ENCODE measurements around the gene GLB1L3.

The GLB1L3 gene

DNA sequence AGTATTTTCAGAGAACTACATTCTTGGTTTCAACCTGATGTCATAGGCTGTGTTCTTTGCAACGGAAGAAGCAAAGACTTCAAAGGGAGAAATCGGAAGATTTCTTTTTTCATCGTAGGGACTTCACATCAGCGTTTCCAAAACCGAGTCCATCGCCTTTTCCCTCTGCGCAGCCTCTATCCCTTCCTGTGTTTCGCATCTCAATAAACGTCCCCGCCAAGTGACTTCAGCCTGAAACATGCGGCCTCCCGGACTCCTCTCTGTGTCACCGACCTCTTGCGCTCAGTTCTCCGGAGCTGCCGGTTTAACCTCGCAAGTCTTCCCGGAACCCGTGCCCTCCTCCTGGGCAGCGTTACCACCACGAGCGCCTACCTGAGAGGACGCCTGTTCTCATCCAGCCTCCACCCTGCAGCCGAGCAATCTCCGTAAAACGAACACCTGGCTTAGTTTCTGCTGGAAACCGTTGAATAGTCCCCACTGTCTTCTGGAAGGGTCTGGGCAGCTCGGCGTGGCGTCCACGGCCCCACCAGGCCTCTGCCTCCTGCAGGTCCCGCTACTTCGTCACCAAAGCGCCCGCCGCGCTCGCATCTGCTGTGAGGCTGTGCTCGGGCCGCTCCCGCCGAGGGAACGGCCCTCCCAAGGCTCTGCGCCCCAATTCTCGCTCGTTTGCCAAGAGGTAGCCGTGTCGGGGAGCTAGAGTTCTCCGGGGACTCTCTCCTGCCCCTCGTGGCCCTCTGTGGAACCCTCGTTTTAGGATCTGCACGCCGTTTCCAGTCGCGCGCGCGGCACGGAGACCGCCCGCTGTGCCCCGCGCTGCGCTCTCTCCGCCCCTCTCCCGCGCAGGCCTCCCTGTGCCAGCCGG is at the start of gene GLB1L3:
Gene GLB1L3, plus strand, starts transcription at position 846 of the 862 bp plus-strand sequence. CDS start 362 bp downstream, outside the sequence.
- peak; percentile 78 to 84 for DNase-seq

DNA sequence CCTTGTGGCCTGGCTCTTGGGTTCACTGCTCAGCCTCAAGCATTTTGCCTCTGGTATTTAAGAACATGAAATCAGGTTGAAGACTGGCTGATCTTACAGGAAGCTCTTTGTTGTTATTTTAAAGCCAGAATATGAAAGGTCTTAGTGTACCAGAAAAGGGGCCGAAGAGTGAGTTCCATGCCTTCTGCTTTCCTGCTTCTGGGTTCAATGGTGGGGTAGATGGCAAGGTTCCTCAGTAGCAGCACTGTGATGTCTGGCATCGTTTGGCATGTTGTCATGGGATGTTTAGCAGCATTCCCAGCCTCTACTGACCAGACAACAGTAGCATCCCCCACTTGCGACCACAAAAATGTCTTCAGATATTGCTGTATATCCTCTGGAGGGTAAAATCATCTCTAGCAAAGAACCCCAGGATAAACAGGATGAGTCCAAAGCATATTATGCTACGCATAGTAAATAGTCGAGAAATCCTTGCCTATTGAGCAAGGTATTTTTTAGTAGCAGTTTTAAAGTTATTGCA is 49.3 kb upstream of the GLB1L3 start:
- no peak for DNase-seq

DNA sequence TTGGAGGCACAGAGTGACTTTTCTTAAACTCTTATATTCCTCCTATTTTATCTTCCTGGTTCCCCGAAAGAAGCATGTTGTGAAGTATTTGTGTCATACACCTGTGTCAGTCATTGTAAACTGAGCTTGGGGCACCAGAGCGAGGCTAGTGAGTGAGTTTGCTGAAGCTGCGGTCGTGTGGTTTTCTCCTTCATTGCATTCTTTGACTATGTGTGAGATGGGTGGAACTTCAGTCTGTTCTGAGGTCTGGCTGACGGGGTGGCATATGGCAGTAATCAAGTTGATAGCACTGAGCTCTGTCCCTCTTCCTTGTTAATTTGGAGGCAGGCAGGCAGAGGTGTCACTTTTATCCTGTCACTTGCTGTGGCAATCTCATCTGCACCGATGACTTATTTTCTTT is 47.6 kb upstream of the GLB1L3 start:
- DNase-seq: peak; percentile 8 to 18

DNA sequence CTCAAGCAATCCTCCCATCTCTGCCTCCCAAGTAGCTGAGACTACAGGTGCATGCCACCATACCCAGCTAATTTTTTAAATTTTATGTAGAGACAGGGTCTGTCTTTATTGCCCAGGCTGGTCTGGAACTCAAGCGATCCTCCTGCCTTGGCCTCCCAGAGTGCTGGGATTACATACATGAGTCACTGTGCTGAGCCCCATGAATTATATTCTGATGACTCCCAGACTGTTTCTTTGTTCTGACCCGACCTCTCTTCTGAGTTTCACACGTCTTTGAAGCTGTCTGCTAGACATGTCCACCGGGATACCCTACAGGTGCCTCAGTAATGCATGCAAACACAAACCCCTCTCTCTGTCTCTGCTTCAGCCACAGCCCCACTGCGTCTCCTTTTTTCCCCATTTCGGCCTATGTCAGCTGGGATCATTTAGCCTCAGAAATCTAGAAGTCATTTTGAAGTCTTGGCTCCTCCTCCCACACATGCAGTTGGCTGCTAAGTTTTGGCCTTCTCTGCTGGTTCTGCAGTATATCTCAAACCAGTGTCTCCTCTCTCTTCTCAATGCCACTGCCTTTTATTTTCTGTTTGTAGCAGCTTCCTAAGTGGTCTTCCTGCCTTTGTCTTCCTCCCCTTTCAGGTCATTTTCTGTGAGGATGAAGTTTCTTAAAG is 46.9 kb upstream of the GLB1L3 start:
- no peak for DNase-seq

DNA sequence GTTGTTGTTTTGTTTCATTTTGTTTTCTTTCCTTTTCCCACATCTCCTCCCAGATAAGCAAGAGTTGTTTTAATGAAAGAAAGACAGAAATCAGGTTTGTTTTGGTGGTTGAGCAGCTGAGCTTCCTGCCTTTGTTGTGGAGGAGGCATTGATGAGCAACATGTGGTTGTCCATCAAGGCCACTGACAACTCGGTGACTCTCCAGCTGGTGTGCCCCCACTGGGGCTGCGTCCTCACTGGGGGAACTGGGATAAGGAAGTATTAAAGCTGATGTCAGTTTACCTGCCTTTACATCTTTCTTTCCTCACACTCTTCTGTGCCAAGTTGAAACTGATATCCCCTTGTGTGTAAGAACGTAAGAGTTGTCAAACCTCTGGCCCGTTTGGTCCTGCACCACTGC is 45.8 kb upstream of the GLB1L3 start:
- DNase-seq: no peak

DNA sequence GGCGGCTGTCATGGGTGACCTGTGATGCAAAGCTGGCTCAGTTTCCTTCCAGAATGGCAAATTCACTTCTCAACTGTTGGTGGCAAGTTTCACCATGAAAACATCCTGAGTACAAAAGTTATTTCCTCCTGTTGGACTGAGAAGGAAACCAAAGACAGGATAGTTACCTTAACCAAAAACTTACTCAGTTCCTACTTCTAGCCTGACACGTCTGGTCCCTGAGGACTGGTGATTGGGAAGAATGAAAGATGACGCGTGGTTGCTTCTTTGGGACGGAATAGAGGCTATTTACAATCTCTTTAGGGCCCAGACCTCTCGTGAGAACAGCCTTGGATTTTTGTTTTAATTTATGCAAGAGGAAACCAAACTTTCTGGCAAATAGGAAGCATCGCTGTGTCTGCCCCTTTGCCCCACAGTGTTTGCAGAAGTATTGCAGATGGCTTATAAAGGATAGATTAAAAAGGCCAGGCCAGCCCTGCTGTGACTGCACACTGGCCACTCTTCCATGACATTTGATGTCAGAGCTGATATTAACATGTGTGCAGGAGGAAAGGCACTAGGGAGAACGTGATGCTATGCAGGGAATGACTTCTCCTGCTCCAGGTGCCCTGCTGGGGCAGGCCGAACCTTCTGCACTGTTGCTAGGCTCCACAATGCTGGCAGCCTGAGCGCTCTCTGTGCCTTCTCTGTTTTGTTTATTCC is 44.1 kb upstream of the GLB1L3 start:
- DNase-seq: no peak

GRCh38 chr11:134233729-134234179 is 42.4 kb upstream of the GLB1L3 start:
- no peak for DNase-seq

DNA sequence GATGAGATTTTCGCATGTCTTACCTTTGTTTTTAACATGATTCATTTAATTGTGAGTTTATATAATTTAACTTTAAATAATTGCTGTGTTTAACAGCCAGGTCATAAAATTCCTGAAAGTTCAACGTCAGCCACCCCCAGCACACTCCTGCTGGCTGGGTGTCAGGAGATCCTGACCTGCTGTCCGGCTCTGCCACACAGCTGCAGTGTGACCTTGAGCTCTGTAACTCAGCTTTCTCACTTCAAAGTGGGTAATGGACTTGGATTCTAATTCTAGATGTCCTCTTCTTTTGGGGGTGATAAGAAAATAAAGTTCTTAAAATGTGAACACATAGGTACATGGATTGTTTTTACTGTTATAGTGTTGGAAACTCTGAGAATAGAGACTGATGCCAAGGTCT is 40.8 kb upstream of the GLB1L3 start:
- no peak for DNase-seq

DNA sequence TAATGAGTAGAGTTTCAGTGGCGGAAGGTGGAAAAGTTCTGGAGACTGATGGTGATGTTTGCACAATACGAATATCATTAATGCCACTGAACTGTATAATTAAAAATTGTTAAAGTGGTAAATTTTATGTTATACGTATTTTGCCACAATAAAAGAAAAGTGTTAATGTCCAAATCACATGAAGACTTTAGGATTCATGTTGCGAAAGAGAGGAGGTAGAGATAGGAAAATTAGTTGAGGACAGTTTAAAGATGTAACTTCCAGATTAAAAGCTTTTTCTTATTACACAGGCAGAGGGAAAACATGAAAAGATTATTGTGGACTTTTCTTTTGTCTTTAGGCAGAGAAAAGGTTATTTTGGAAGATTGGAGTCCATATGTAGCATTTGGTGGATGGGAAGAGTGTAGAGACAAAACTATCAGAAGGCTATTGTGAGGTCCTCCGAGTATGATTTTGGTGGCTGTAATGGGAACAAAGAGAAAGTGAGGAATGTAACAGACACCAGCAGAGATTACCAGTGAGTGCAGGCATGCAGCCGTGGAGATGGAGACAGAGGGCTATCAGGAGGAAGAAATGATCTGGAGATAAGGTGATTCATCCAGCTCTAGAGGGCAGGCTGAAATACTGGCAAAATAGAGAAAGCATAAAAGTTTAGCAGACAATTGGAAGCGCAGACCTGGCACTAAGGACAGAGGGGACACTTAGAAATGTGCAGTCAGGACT is 39.2 kb upstream of the GLB1L3 start:
- no peak for DNase-seq

- no peak for DNase-seq
These were observed 38.6 kb upstream of the GLB1L3 start for GRCh38 chr11:134237557-134237922.

- no peak for DNase-seq
These were observed 37.2 kb upstream of the GLB1L3 start for GRCh38 chr11:134238956-134239355.

GRCh38 chr11:134240592-134240991 is 35.6 kb upstream of the GLB1L3 start:
- DNase-seq: no peak

GRCh38 chr11:134242376-134242775 is 33.8 kb upstream of the GLB1L3 start:
- no peak for DNase-seq

GRCh38 chr11:134243913-134244312 is 32.3 kb upstream of the GLB1L3 start:
- no peak for DNase-seq

GRCh38 chr11:134244593-134244992 is 31.6 kb upstream of the GLB1L3 start:
- DNase-seq: no peak

- no peak for DNase-seq
These were observed 30.7 kb upstream of the GLB1L3 start for GRCh38 chr11:134245434-134245833.

DNA sequence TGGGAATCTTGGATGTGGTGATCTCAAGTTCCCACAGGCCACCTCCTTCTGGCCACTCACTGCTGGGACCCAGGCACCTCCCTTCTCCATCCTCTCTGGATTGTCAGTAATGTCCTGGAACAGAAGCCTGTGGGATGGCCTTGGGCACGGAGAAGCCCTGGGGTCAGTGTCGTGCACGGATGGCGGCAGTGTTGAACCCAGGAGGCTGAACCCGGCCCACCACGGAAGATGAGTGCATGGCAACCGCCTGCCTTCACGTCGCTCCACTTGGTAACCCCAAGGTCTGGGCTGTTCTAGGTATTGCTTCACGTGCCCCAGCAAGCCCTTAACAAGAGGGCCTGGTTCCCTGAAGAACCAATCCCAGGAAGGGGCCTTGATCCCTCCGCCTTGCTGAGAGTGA is 30.1 kb upstream of the GLB1L3 start:
- no peak for DNase-seq

DNA sequence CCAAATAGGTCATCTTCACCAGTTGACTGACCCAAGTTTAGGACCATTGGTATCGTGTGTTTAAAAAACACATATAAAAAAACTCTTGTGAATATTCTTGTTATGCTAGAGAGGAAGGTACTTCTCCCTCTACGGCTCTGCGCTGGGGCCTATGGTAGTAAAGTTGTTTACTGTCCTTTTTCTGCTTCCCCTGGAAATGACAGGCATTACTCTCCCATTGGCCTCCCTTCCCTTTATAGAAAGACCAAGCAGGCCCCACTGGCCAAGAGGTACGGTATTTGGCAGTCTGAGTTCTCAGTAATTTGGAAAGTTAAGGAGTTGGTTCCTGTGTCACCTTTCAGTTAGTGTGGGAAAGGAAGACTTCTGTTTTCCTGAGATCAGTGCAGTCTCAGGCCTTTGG is 29.5 kb upstream of the GLB1L3 start:
- no peak for DNase-seq

- DNase-seq: peak in 1 of 2 experiments; percentile 18
These were observed 27.2 kb upstream of the GLB1L3 start for GRCh38 chr11:134248910-134249480.

- no peak for DNase-seq
These were observed 25.9 kb upstream of the GLB1L3 start for GRCh38 chr11:134250246-134250645.

DNA sequence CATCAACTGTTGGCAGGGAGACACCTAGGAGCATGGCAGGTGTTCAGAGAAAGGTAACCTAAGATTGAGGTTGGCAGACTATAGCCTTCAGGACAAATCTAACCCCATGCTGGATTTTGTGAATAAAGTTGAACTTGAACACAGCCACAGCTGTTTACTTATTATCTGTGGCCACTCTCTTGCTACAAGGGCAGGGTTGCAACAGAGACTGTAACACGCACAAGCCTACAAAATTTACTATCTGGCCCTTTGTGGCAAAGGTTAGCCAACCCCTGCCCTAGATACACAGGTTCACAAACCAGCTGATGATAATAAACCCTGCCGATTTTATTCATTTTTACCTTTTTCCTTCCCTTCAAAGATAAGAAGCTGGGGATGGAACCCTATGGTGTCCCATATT is 25.5 kb upstream of the GLB1L3 start:
- no peak for DNase-seq
